Mesendoderm (in vitro differentiated cells): ENCODE data around the gene BEND7.
"Not testable (repeated sequence)": the region's sequence is repeated elsewhere in the genome, so short reads cannot be mapped to it uniquely, and the experiment has no call there.

Experiments
- DNase-seq: peaks from one replicate; pipeline ENCODE4 v3.0.0; 2013
- H2AK5ac ChIP-seq: 2 replicates; pipeline ENCODE4 v1.6.1; 2013; ENCODE audit warnings: low read length, inconsistent platforms
- H2BK120ac ChIP-seq: 2 replicates; pipeline ENCODE4 v1.6.1; 2013; ENCODE audit warnings: low read depth, mild to moderate bottlenecking, low read length, moderate library complexity, mixed read lengths
- H2BK15ac ChIP-seq: replicated peaks from 2 replicates; pipeline ENCODE4 v1.6.1; 2013; ENCODE audit warnings: low read depth, mild to moderate bottlenecking, moderate library complexity
- H2BK5ac ChIP-seq: 2 replicates; pipeline ENCODE4 v1.6.1; 2013; ENCODE audit warnings: low read length, inconsistent platforms
- H3K18ac ChIP-seq: 2 replicates; pipeline ENCODE4 v1.6.1; 2013; ENCODE audit warnings: mild to moderate bottlenecking, low read length, mixed read lengths
- H3K23ac ChIP-seq: one replicate; pipeline ENCODE4 v1.6.1; 2013; ENCODE audit warnings: low read length
- H3K27ac ChIP-seq: 2 replicates; pipeline ENCODE4 v1.5.1; 2013; ENCODE audit warnings: low read depth, mild to moderate bottlenecking, inconsistent platforms, low read length, moderate library complexity
- H3K27me3 ChIP-seq: 2 replicates; pipeline ENCODE4 v1.6.1; 2013; ENCODE audit warnings: low read length, control low read depth, mild to moderate bottlenecking, inconsistent platforms; ENCODE audit not compliant: insufficient read depth, poor library complexity
- H3K36me3 ChIP-seq: 2 replicates; pipeline ENCODE4 v1.6.1; 2013; ENCODE audit warnings: low read length, inconsistent platforms; ENCODE audit not compliant: control insufficient read depth, insufficient read depth
- H3K4ac ChIP-seq: one replicate; pipeline ENCODE4 v1.6.1; 2013; ENCODE audit warnings: low read depth, mild to moderate bottlenecking, low read length, moderate library complexity
- H3K4me1 ChIP-seq: 2 replicates; pipeline ENCODE4 v1.6.1; 2013; ENCODE audit warnings: low read depth, low read length, inconsistent platforms; ENCODE audit not compliant: control insufficient read depth
- H3K4me2 ChIP-seq: 2 replicates; pipeline ENCODE4 v1.6.1; 2013; ENCODE audit warnings: low read length
- H3K4me3 ChIP-seq: 2 replicates; pipeline ENCODE4 v1.5.1; 2013; ENCODE audit warnings: mild to moderate bottlenecking, low read length
- H3K56ac ChIP-seq: one replicate; pipeline ENCODE4 v1.6.1; 2013; ENCODE audit warnings: low read length
- H3K79me1 ChIP-seq: 2 replicates; pipeline ENCODE4 v1.6.1; 2013; ENCODE audit warnings: low read length, inconsistent platforms
- H3K79me2 ChIP-seq: 2 replicates; pipeline ENCODE4 v1.6.1; 2013; ENCODE audit warnings: mild to moderate bottlenecking, low read length; ENCODE audit not compliant: control insufficient read depth, insufficient read depth
- H3K9ac ChIP-seq: 2 replicates; pipeline ENCODE4 v1.6.1; 2013; ENCODE audit warnings: low read length, inconsistent platforms
- H4K5ac ChIP-seq: one replicate; pipeline ENCODE4 v1.6.1; 2013; ENCODE audit warnings: low read length
- H4K8ac ChIP-seq: one replicate; pipeline ENCODE4 v1.6.1; 2013; ENCODE audit warnings: low read depth, mild to moderate bottlenecking, control low read depth, low read length, moderate library complexity
- WGBS: extraction: QIAGEN DNeasy Blood & Tissue Kit; methylation state at CpG from one replicate; pipeline ENCODE4 v1.1.7; 2013; ENCODE audit warnings: low lambda C conversion rate, missing lambda C conversion rate; ENCODE audit not compliant: insufficient coverage; ENCODE audit errors: extremely low coverage; 5-methylcytosine and 5-hydroxymethylcytosine counted together

The BEND7 gene

DNA sequence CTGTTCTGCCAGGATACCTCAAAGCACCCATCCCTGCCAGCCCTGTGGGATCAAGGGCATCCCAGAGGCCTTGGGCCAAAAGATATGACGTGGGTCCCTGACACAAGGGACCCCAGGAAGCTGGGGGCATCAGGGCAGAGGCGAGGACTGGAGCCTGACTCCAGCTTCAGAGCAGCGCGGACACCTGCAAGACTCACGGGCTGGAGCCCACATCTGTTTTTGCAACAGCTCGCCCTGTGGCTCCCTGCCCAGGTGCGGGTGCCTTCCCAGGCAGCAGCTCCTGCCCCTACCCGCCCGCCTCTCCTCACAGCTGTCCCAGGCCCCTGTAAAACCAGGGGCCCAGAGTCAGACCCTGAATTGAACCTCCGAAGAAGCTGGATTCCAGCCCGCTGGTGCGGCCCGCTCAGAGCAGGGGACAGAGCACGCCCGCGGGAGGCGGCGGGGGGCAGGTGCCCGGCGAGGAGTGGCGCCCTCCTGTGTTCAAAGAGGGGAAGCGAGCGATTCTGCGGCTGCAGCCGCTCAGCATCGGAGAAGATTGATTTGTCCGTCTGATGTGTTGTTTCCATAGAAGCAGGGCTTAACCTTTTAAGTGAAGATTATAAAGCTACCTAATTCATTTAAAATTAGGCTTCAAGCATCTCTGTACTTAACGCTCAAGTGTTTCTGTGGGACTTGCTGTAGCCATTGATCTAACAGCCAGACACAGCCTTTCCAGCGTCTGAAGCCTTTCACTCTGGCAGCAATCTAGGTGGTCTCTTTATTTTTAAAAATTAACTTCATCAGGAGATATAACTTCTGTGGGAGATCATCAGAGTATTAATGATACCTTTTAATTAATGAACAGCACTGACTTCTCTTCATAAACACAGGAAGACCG lies 88.4 kb downstream of the BEND7 start:
- H3K56ac ChIP-seq: peak overlapping the region; percentile 77
- no peak overlapping the region for H4K8ac ChIP-seq
- H2AK5ac ChIP-seq: no peak overlapping the region
- H3K4ac ChIP-seq: no peak overlapping the region
- H3K9ac ChIP-seq: peak overlapping the region; percentile 48
- no peaks in the 10 kb centered on the region for H3K4me1 ChIP-seq
- H3K23ac ChIP-seq: no peak overlapping the region
- H3K18ac ChIP-seq: no peak overlapping the region
- H2BK15ac ChIP-seq: no peak overlapping the region
- no peaks in the 10 kb centered on the region for H3K79me2 ChIP-seq
- no peak overlapping the region for H3K27ac ChIP-seq
- no peak overlapping the region for H2BK5ac ChIP-seq
- peaks cover 7% of the 10 kb centered on the region for H3K27me3 ChIP-seq
- WGBS: no CpG with 5 or more reads among the region's 30 CpGs
- H3K4me3 ChIP-seq: no peak overlapping the region
- H2BK120ac ChIP-seq: no peak overlapping the region
- H3K79me1 ChIP-seq: no peaks in the 10 kb centered on the region
- peak overlapping the region; percentile 58 for H3K4me2 ChIP-seq
- no peaks in the 10 kb centered on the region for H3K36me3 ChIP-seq
- H4K5ac ChIP-seq: no peak overlapping the region
- peak; percentile 54 for DNase-seq

DNA sequence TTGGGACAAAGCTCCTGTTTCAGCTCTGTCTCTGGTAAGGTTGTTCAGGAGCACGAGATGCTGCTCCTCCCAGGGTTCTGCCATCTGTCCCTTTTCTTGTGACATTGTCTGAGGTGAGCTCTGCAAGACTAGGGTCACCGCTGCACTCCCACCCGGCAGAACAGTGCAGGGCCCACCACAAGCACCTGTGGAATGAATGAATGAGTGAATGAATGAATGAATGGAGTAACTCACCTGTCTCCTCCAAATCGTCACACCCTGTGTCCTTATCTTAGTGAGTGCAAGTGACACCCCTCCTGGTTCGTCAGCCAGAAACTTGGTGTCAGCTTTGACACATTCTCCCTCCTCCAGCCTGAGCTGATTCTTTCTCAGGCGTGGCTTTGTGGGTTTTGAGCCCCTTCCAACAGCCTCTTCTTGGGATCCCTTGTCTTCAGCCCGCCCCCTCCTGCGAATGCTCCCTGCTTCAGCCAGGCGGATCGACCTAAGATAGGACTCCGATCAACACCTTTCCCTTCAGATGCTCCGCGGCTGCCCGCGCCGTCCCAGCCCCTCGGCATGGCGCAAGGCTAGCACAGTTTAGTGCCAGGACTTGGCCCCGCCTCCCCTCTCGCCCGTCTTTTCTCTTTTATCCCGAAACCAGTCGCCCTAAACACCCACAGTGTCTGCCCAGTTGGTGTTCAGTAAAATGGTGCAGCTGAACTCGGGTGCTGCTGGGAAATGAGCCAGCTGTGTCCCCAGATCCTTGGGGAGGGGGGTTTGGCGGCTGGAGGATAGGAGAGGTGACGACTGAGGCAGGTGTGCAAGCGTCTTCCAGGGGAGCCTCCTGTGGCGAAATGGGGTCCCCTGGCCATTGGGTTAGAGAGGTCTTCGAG lies 89.3 kb downstream of the BEND7 start:
- no CpG with 5 or more reads among the region's 29 CpGs for WGBS
- Histone ChIP-seq H4K5ac (no peak overlapping the region), H4K8ac (no peak overlapping the region), H3K79me2 (no peaks in the 10 kb centered on the region), H3K4ac (no peak overlapping the region), H3K56ac (no peak overlapping the region), H3K79me1 (no peaks in the 10 kb centered on the region), H3K23ac (no peak overlapping the region), H3K27ac (no peak overlapping the region), H2BK5ac (no peak overlapping the region), H3K4me1 (no peaks in the 10 kb centered on the region), H2AK5ac (no peak overlapping the region), H3K4me2 (peak overlapping the region; percentile 58), H3K4me3 (no peak overlapping the region), H3K9ac (no peak overlapping the region), H3K27me3 (peaks cover 7% of the 10 kb centered on the region), H2BK120ac (no peak overlapping the region), H2BK15ac (no peak overlapping the region), H3K36me3 (no peaks in the 10 kb centered on the region), H3K18ac (no peak overlapping the region)
- no peak for DNase-seq

DNA sequence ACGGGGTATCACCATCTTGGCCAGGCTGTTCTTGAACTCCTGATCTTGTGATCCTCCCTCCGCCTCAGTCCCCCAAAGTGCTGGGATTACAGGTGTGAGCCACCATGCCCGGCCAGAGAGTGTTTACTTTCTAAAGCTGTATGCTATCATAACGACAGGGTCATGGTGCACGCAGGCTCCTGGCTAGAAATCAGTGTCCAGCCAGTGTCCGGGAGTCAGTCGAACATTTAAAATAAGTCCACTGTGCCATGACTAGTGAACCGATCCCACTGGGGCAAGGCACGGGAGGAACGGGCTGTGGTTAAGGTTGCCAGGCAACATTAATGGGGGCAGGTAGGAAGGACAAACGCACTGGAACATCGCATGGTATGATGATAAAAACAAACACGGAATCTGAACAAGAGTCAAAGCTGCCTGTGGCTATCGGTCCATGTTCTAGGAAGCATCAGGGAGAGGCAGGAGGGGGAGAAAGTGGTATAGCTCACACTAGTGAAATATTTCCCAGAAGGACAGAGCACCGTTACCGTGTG lies 91.7 kb downstream of the BEND7 start:
- no peak overlapping the region for H3K4me2 ChIP-seq
- no peaks in the 10 kb centered on the region for H3K4me1 ChIP-seq
- no peak for DNase-seq
- H3K27me3 ChIP-seq: peaks cover 7% of the 10 kb centered on the region
- no peak overlapping the region for H2AK5ac ChIP-seq
- H3K79me2 ChIP-seq: no peaks in the 10 kb centered on the region
- no peak overlapping the region for H3K4me3 ChIP-seq
- H2BK120ac ChIP-seq: no peak overlapping the region
- H3K36me3 ChIP-seq: no peaks in the 10 kb centered on the region
- H4K8ac ChIP-seq: no peak overlapping the region
- H2BK5ac ChIP-seq: no peak overlapping the region
- H3K4ac ChIP-seq: no peak overlapping the region
- H3K56ac ChIP-seq: no peak overlapping the region
- no peak overlapping the region for H4K5ac ChIP-seq
- H3K23ac ChIP-seq: no peak overlapping the region
- no peak overlapping the region for H2BK15ac ChIP-seq
- WGBS: no CpG with 5 or more reads among the region's 16 CpGs
- no peak overlapping the region for H3K27ac ChIP-seq
- no peaks in the 10 kb centered on the region for H3K79me1 ChIP-seq
- H3K18ac ChIP-seq: no peak overlapping the region
- H3K9ac ChIP-seq: no peak overlapping the region

DNA sequence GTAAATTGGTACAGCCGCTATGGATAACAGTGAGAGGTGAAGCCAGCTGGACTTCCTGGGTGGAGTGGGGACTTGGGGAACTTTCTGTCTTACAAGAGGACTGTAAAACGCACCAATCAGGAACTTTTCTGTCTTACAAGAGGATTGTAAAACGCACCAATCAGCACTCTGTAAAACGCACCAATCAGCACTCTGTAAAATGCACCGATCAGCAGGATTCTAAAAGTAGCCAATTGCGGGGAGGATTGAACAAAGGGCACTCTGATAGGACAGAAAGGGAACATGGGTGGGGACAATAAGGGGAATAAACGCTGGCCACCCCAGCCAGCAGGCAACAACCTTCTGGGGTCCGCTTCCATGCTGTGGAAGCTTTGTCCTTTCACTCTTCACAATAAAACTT lies 100.9 kb downstream of the BEND7 start:
- H3K79me1 ChIP-seq, H3K56ac ChIP-seq, H3K27ac ChIP-seq, H3K9ac ChIP-seq, H2BK120ac ChIP-seq, H4K5ac ChIP-seq, DNase-seq, H2BK5ac ChIP-seq, H2BK15ac ChIP-seq, H3K23ac ChIP-seq, H3K4ac ChIP-seq, H3K4me3 ChIP-seq, H3K18ac ChIP-seq, H3K27me3 ChIP-seq, H2AK5ac ChIP-seq, H3K36me3 ChIP-seq, H3K4me1 ChIP-seq, H3K4me2 ChIP-seq, H3K79me2 ChIP-seq, H4K8ac ChIP-seq: not testable (repeated sequence)
- WGBS: no CpG with 5 or more reads among the region's 8 CpGs

DNA sequence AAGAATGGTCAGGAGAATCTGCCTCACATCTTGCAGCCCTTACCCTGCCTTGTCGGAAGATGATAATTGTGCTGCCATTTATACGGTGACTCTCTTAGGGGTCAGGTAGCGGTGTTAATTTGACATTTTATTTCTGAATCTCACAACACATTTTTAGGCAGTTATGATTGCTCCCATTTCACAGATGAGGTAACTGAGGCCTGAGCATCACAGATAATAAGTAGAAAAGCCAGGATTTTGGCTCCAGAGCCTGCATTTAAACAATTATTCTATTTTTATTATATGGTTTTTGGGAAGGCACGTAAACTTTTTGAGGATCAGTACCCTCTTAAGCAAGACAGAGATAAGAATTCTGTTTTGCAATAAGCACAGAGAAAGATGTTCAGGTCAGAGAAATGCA lies 103.4 kb downstream of the BEND7 start:
- H3K4me1 ChIP-seq: no peaks in the 10 kb centered on the region
- no peak overlapping the region for H3K56ac ChIP-seq
- no peak overlapping the region for H2BK5ac ChIP-seq
- no CpG with 5 or more reads among the region's 4 CpGs for WGBS
- H4K8ac ChIP-seq: no peak overlapping the region
- no peak for DNase-seq
- no peak overlapping the region for H2BK120ac ChIP-seq
- no peak overlapping the region for H3K4me2 ChIP-seq
- no peak overlapping the region for H3K9ac ChIP-seq
- H3K4ac ChIP-seq: no peak overlapping the region
- no peaks in the 10 kb centered on the region for H3K36me3 ChIP-seq
- H3K23ac ChIP-seq: no peak overlapping the region
- no peak overlapping the region for H4K5ac ChIP-seq
- H3K18ac ChIP-seq: no peak overlapping the region
- no peak overlapping the region for H2AK5ac ChIP-seq
- H3K4me3 ChIP-seq: no peak overlapping the region
- no peak overlapping the region for H3K27ac ChIP-seq
- H3K79me1 ChIP-seq: no peaks in the 10 kb centered on the region
- no peaks in the 10 kb centered on the region for H3K79me2 ChIP-seq
- no peak overlapping the region for H2BK15ac ChIP-seq
- H3K27me3 ChIP-seq: no peaks in the 10 kb centered on the region
